ENCODE results near the gene BTAF1.

GRCh38 chr10:92042541-92042940, 119.0 kb downstream of the BTAF1 start:
- no peak for TF ChIP-seq EP300 (IDR thresholded peaks at IDR 0.05)
- TF ChIP-seq POLR2A (IDR thresholded peaks at IDR 0.05) = no peak
- TF ChIP-seq, protein P1, sequence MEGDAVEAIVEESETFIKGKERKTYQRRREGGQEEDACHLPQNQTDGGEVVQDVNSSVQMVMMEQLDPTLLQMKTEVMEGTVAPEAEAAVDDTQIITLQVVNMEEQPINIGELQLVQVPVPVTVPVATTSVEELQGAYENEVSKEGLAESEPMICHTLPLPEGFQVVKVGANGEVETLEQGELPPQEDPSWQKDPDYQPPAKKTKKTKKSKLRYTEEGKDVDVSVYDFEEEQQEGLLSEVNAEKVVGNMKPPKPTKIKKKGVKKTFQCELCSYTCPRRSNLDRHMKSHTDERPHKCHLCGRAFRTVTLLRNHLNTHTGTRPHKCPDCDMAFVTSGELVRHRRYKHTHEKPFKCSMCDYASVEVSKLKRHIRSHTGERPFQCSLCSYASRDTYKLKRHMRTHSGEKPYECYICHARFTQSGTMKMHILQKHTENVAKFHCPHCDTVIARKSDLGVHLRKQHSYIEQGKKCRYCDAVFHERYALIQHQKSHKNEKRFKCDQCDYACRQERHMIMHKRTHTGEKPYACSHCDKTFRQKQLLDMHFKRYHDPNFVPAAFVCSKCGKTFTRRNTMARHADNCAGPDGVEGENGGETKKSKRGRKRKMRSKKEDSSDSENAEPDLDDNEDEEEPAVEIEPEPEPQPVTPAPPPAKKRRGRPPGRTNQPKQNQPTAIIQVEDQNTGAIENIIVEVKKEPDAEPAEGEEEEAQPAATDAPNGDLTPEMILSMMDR (IDR thresholded peaks at IDR 0.05) = no peak
- TF ChIP-seq POLR2AphosphoS5 (IDR thresholded peaks at IDR 0.05) = no peak
